Ascending aorta (tissue), 2 donors: Measurements from ENCODE around the gene RALGAPA1. TPM values are rescaled to one million over a fixed set of nuclear protein-coding genes. Genes with fewer than 3 reads are reported as not detected.

ENCODE experiments used
- DNase-seq, 2 donors: peaks; one replicate each; pipeline ENCODE4 v3.0.0-alpha.2; 2019; ENCODE audit warnings: low spot score in 2 of 2
- H3K27ac ChIP-seq, 2 donors: fragments of 200-600 bp; sonication (generic); one replicate each; pipeline ENCODE4 v1.5.1; 2016 to 2017; ENCODE audit warnings: mild to moderate bottlenecking in 1 of 2
- H3K27me3 ChIP-seq: fragments of 200-600 bp; sonication (generic); one replicate; pipeline ENCODE4 v1.5.1; 2017
- H3K36me3 ChIP-seq, 2 donors: fragments of 200-600 bp; sonication (generic); one replicate each; pipeline ENCODE4 v1.5.1; 2016
- H3K4me1 ChIP-seq, 2 donors: fragments of 200-600 bp; sonication (generic); one replicate each; pipeline ENCODE4 v1.5.1; 2016 to 2017; ENCODE audit warnings: mild to moderate bottlenecking in 1 of 2
- H3K4me3 ChIP-seq, 2 donors: fragments of 200-600 bp; sonication (generic); one replicate each; pipeline ENCODE4 v1.5.1; 2016 to 2017; ENCODE audit warnings: mild to moderate bottlenecking in 1 of 2
- H3K9me3 ChIP-seq, 2 donors: fragments of 200-600 bp; sonication (generic); one replicate each; pipeline ENCODE4 v1.5.1; 2016
- CTCF ChIP-seq, 3 experiments: fragments of 200-600 bp in 2 of 3; fragments of 450-650 bp in 1 of 3; sonication (generic) in 2 of 3; IDR thresholded peaks; one replicate each; pipeline ENCODE4 v1.5.1; 2016 to 2019; ENCODE audit warnings: antibody characterized with exemption in 3 of 3, mild to moderate bottlenecking in 1 of 3, moderate library complexity in 1 of 3
- intact Hi-C: fragments of 100-400 bp; cut with DNase I; formaldehyde crosslinking; loops from one replicate; pipeline ENCODE4 v1.15.1; 2023
- total RNA-seq: library from RNA; depleted of rRNA; stranded (reverse); fragments of >200 nt; gene quantifications from one replicate; pipeline ENCODE4 v1.1.0, GENCODE V29; 2016

Gene RALGAPA1
- total RNA-seq, 1 donor from 2014 or later = 101 TPM

GRCh38 chr14:35535483-35536112 lies 273.5 kb downstream of the RALGAPA1 start:
- TF ChIP-seq CTCF (IDR thresholded peaks at IDR 0.05) = no peak
- intact Hi-C loops = no loop called here
- DNase-seq = no peak
- H3K27ac ChIP-seq = no peak overlapping the region
- peaks cover 25% of the 10 kb centered on the region for H3K27me3 ChIP-seq
- H3K36me3 ChIP-seq = peaks cover 0 to 2% of the 10 kb centered on the region in 2 donors
- no peaks in the 10 kb centered on the region for H3K9me3 ChIP-seq
- H3K4me3 ChIP-seq = peak overlapping the region; percentile 43 to 64
- H3K4me1 ChIP-seq = peaks cover 19 to 24% of the 10 kb centered on the region in 2 donors

- H3K9me3 ChIP-seq = no peaks in the 10 kb centered on the region
- peaks cover 25% of the 10 kb centered on the region for H3K27me3 ChIP-seq
- H3K4me1 ChIP-seq = peaks cover 19 to 24% of the 10 kb centered on the region in 2 donors
- TF ChIP-seq CTCF (IDR thresholded peaks at IDR 0.05) = no peak
- intact Hi-C loops = no loop called here
- peak in 1 of 2 donors; percentile 72 for DNase-seq
- H3K27ac ChIP-seq = no peak overlapping the region
- peaks cover 0 to 2% of the 10 kb centered on the region in 2 donors for H3K36me3 ChIP-seq
- peak overlapping the region; percentile 43 to 64 for H3K4me3 ChIP-seq
Observed at GRCh38 chr14:35534873-35535482, 274.1 kb downstream of the RALGAPA1 start.

GRCh38 chr14:35534208-35534872 lies 274.8 kb downstream of the RALGAPA1 start:
- H3K9me3 ChIP-seq = no peaks in the 10 kb centered on the region
- intact Hi-C loops = no loop called here
- DNase-seq = no peak
- no peak for TF ChIP-seq CTCF (IDR thresholded peaks at IDR 0.05)
- peaks cover 25% of the 10 kb centered on the region for H3K27me3 ChIP-seq
- H3K4me1 ChIP-seq = peaks cover 19 to 24% of the 10 kb centered on the region in 2 donors
- H3K4me3 ChIP-seq = peak overlapping the region; percentile 43 to 64
- H3K27ac ChIP-seq = no peak overlapping the region
- no peaks in the 10 kb centered on the region for H3K36me3 ChIP-seq

GRCh38 chr14:35533357-35534207 lies 275.5 kb downstream of the RALGAPA1 start, which contains the start of gene INSM2:
INSM2 (plus strand) TSS chr14:35534164; CDS start chr14:35534253, 89 bp downstream.
- H3K4me3 ChIP-seq = peak within 1 kb of the TSS; percentile 43 to 64
- intact Hi-C loops = no loop called here
- no peaks in the 10 kb centered on the region for H3K36me3 ChIP-seq
- no peak within 1 kb of the TSS for H3K27ac ChIP-seq
- DNase-seq = no peak
- peaks cover 19 to 24% of the 10 kb centered on the region in 2 donors for H3K4me1 ChIP-seq
- no peak for TF ChIP-seq CTCF (IDR thresholded peaks at IDR 0.05)
- H3K9me3 ChIP-seq = no peaks in the 10 kb centered on the region
- peaks cover 25% of the 10 kb centered on the region for H3K27me3 ChIP-seq

GRCh38 chr14:35532783-35533356 lies 276.2 kb downstream of the RALGAPA1 start:
- intact Hi-C loops = no loop called here
- no peak for DNase-seq
- H3K27ac ChIP-seq = no peak overlapping the region
- no peaks in the 10 kb centered on the region for H3K36me3 ChIP-seq
- H3K4me3 ChIP-seq = peak overlapping the region; percentile 43 to 64
- no peaks in the 10 kb centered on the region for H3K9me3 ChIP-seq
- H3K27me3 ChIP-seq = peaks cover 25% of the 10 kb centered on the region
- peaks cover 19 to 24% of the 10 kb centered on the region in 2 donors for H3K4me1 ChIP-seq
- TF ChIP-seq CTCF (IDR thresholded peaks at IDR 0.05) = no peak
